ENCODE measurements around the gene ADAMTS17.

Gene ADAMTS17, protein sequence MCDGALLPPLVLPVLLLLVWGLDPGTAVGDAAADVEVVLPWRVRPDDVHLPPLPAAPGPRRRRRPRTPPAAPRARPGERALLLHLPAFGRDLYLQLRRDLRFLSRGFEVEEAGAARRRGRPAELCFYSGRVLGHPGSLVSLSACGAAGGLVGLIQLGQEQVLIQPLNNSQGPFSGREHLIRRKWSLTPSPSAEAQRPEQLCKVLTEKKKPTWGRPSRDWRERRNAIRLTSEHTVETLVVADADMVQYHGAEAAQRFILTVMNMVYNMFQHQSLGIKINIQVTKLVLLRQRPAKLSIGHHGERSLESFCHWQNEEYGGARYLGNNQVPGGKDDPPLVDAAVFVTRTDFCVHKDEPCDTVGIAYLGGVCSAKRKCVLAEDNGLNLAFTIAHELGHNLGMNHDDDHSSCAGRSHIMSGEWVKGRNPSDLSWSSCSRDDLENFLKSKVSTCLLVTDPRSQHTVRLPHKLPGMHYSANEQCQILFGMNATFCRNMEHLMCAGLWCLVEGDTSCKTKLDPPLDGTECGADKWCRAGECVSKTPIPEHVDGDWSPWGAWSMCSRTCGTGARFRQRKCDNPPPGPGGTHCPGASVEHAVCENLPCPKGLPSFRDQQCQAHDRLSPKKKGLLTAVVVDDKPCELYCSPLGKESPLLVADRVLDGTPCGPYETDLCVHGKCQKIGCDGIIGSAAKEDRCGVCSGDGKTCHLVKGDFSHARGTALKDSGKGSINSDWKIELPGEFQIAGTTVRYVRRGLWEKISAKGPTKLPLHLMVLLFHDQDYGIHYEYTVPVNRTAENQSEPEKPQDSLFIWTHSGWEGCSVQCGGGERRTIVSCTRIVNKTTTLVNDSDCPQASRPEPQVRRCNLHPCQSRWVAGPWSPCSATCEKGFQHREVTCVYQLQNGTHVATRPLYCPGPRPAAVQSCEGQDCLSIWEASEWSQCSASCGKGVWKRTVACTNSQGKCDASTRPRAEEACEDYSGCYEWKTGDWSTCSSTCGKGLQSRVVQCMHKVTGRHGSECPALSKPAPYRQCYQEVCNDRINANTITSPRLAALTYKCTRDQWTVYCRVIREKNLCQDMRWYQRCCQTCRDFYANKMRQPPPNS

DNA sequence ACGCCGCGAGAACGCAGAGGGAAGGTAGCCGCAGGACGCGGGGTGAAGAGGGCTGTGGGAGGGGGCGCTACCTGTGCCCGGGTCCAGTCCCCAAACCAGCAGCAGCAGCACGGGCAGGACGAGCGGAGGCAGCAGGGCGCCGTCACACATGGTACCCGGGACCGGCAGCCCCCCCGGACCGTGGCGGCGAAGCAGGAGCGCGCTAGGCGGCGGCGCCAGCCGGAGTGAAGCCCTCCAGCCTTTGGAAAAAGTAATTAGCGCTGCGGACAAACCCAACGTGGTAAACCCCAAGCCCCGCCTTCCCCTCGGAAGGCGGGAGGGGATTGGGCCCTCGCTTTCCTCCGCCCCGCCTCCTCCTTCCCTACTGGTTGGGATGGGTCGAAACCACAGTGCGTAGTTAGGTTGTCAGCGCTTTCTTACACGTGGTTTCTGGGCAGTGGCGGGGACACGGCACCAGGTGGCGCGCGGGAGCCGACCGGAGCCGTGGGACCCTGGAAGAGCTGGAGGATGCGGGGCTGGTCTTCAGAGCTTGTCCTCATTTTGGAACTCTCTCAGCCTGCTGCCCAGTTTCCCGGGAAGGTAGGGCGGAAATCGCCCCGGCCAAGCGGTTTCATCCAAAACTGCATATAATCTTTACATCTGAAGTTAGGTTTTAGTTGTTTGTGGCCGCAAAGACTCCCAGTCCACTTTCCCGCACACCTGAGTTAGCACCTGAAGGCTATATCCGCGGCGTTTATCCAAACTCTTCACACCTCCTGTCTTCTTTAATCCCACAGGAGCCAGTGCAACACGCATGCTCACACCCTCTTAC lies at the start of gene ADAMTS17:
Gene ADAMTS17, minus strand, starts transcription at position 226 of the 811 bp plus-strand sequence. Its CDS starts 76 bp downstream, at position 150.
- DNase-seq: peak; percentile 41

DNA sequence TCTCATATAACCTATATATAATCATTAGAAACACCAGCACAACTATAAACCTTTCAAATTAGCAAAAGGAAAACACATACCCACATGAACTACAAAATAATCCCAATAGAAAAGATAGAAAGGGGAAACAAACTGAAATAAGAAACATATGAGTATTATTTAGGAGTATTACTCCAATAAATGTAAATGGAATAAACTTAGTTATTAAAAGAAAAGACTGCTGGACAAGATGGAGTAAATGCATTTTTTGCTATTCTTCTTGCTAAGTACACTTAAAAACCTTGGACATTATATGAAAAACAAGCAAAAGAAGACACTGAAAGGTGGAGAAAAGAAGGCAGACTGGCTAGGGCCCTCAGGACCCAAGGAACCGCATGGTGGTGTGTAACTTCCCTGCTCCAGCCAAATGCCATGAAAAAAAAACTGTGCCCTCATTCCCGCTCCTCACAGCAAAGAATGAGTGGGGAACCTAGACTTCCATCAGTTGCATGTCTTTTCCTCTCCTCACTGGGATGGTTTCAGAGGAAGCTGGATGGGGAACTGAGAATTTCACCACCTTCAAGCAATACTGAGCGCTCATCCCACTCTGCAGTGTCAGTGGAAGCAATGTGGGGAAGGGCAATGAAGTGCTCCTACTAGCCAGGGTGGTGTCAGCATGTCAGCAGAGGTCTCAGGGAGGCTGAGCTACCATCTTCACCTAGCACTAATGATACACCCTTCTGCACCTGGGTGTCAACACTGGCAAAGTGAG lies 43.7 kb upstream of the ADAMTS17 start:
- DNase-seq: no peak

DNA sequence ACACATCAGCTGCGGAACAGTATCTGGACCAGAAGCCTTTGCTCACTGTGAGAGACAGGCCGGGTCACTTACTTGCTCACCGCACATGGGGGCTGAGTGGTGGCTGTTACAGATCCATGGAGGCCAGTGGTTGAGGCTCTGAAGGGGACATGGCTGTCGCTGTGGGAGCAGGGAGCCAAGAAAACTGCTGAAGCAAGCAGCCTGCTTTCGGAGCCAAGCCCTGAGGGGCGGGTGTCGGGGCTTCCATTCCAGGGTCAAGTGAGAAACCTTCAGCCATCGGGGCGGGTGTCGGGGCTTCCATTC lies 42.3 kb upstream of the ADAMTS17 start:
- no peak for DNase-seq

DNA sequence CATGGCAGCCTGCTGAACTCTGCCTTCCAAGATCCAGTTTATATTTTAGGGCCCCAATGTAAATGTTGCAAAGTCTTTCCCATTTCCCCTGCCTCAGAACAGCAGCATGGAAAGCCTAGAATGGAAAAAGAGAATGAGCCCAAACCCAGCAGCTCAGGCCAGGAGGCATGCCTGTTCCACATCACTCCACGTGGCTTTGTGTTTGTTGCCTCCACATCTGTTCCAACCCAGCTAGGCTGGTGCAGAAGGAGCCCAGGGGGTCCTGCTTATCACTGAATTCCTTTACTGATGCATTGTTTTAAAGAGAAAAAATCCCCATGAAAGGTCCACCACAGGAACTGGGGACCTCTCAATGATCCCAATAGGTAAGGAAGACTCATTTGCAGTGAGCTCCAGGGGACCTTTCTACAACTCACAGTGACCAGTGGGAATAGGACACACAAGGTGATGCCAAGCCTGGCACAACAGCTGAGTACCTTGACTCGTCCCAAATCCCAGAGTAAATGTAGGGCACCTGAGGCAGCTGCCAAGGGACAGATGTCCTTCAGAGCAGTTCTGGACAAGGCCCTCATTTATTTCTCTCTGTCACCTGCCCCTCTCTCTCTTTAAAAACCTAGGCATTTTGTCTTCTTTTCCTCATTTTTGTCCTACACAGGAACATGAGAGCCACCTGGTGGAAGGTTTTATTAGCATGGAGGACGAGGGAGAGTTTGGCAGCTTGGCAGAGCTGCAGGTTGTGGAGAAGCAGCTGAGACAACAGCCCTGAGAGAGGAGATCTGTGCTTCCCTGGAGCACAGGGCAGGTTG lies 41.7 kb upstream of the ADAMTS17 start:
- no peak for DNase-seq

DNA sequence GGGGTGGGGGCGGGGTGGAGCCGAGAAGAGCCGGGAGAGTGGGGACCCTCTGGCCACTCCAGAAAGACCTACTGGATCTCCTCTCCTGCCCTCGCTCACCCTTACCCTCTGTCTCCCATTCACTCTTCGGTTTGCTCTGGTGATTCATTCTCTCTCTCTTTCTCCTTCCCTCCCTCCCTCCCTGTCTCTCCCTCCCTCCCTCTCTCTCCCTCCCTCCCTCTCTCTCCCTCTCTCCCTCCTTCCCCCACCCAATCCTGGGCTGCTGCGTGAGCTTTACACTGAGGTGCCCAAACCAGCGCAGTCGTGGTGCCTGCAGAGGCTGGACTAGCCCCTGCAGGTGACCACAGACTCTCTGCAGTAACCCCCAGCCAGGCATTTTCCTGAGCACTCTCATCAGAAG lies 32.2 kb upstream of the ADAMTS17 start:
- no peak for DNase-seq

DNA sequence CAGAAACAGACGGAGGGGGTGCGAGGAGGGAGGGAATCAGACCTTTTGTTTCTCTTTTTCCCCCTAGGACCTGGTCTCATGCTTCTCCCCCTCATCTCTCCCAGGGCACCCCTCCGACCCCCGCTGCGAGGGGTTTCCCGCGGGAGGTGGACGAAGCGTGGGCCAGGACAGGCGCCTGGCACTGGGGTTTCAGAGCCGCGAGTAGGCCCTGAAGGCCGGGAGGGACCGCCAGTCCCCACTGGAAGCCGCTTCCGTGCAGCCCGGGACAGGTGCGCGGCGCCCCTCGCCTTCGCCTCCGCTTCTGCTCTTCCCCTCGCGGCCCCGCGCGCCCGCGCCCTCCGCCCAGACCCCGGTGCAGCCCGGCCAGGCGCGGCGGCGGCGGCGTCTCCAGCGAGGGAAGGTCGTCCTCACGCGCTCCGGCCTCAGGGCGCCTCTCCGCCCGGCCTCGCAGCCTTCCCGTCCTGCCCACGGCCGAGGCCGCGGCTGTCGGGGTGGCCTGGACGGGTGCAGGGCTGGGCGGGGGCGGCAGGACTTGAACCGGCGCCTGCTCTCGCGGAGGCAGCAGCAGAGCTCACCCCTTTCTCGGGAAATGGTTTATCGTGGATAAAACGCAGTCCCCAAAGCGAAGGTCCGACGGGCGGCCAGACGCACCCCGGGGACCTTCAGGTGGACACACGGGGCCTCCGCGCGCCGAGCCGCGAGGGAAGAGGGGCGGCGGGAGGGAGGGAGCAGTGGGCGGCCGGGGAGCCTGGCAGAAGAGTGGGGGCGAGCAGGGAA lies 31.5 kb upstream of the ADAMTS17 start:
- DNase-seq: no peak

DNA sequence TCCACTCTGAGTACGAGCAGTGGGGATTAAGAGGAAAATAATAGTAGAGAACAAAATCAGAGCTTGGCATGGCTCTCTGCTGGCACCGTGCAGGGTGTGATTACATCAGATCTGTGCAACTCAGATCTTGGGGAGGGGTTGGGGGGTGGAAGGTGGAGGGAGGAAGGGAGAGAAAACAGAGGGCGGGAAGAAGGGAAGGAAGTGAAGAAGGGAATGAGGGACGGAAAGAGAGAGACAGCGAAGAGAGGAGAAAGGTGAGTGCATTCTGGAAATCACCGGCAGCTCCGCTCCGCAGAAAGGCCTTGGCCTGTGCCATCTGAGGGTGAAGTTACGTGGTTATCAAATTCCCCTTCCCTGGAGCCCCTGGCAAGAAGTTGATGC lies 31.0 kb upstream of the ADAMTS17 start:
- DNase-seq: no peak

DNA sequence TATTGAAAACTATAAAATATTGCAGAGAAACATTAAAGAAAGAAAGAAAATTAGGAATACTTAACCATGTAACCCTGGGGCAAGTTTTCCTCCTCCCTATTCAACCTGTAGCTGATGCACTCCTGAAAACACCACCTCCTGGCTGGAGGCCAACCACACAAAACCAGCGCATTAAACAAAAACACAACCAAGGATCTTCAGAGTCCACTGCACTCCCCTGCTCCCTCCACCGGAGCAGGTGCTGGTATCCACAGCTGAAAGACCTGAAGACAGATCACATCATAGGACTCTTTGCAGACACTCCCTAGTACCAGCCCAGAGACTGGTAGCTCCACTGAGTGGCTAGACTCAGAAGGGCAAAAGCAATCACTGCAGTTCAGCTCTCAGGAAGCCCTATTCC lies 13.6 kb upstream of the ADAMTS17 start:
- DNase-seq: no peak

DNA sequence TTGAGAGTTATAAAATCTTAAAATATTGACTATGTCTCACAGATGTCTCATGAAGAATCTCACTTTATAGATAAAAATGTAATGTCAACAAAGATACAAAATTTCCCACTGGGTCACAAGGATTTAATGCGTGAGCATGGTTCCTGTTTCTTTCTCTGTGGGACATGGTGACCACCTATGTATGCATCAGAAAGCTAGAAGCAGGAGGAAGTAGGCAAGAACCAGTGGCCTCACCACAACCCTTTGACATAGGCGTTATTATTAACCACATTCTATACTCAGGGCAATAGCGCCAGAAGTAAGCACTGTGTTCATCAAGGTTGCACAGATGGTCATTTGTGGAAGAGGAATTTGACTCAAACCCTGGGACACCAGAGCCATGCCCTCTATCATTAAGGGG lies 11.7 kb upstream of the ADAMTS17 start:
- DNase-seq: no peak

DNA sequence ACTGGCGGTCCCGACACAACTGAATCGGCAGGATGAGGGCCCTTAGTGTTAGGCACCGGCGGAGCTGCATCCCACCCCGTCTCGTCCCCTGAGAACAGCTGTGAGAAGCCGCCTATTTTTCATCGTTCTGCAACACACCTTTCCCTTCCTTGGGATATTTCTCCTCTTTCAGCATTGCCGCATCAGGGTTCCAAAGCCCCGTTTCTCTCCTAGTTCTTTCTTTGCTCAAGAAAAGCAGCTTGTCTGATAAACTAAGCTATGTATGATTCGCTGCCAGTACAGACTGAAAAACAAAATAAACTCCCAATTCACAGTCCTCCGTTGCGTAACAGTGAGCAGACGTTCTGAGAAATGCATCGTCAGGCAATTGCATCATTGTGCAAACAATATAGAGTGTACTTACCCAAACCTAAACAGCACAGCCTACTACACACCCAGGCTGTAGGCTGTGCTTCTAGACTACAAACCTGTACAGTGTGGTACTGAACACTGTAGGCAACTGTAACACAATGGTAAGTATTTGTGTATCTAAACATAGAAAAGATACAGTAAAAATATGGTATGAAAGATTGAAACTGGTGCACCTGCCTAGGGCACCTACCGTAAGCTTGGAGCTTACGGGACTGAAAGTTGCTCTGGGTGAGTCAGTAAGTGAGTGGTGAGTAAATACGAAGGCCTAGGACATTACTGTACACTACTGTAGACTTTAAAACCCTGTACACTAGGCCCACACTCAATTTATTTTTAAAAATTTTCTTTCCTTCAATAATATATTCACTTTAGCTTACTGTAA lies 8.9 kb upstream of the ADAMTS17 start:
- DNase-seq: no peak

DNA sequence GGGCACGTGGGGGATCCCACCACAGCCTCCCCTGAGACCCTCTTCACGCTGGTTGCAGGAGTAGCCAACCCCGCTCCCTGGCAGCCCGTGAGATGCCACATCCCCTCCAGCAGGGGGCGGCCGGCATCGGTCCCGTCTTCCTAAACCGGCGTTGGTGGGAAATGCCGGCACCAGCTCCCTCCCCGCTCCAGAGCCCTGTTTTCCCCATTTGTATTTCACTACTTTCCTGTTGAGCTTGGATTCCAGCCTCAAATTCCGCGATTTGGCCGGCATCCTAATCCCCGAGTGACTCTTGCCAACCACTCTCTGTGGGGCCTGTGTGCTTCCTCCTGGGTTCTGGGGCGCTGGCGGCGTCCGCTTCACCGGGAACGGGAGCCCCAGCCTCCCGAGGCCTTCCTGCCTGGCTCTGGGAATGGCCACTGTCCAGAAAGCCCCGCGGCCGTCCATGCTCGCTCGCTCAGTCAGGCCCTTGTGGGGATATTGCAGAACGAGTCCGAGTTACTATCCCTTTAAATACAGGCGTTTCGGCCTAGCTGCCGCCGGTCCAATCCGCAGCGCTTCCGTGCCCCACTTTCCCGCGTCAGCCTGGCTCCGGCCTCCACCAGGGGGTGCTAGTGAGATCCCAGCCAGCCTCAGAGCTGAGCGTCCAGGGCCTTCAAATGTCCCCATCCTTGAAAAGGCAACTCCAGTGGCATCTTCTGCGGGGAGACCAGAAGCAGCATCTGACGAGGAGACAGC lies 8.1 kb upstream of the ADAMTS17 start:
- peak; percentile 32 for DNase-seq

DNA sequence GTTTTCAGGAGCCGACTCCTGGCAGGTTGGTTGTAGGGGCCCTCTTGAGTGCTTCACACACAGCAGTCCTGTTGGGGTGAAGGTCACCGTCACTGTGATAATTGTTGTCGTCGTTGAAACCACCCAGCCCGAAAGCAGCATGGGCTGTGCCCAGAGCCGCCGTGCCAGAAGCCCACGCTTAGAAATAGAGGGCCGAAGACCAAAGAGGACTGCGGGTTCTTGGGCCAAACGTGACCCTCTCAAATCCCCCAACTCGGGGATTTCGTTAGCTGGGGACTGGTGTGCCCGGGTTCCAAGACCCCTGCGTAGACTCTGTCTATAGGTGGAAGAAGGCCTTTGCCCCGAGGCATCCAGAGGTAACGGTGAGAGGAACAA lies 7.5 kb upstream of the ADAMTS17 start:
- DNase-seq: no peak

DNA sequence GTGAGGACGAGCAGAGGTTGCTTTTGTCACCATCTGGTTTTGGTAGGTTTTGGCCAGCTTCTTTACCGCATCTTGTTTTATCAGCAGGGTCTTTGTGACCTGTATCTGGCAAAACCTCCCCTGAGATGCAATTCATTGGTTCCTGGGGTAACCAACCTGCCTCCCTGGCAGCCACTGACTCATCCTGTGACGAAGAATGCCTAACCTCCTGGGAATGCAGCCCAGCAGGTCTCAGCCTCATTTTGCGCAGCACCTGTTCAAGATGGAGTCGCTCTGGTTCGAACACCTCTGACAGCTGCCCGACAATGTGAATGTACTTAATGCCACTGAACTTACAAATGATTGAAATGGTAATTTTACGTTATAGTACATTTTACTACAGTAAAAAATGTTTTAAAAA lies 6.8 kb upstream of the ADAMTS17 start:
- no peak for DNase-seq

DNA sequence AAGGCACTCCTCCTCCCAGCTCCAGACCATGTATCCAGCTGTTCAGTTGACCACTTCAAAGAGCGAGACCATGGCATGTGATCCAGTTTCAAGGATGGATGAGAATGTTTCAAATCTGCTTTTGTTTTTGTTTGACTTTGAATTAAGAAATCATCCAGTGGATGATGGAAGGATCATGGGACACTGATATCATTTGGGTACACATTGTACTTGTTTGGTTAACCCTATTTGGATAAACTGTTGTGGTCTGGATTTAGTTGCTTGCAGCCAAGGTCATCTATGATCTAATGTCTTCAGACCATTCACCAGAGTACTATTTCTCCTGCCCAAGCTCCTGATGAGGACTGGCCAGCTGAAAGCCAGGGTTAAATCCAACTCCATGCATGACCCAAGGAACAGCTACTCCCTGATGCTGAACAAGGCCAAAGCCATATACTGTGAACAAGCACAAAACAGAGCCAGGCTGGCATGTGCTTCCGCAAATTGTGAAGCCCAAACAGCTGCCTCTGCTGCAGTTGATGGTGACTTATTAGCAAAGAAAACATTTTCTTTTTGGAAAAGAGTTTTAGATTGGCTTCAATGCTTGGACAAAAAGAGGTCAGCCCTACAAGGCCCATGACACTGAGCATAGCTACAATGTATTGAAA lies 5.2 kb upstream of the ADAMTS17 start:
- DNase-seq: no peak

DNA sequence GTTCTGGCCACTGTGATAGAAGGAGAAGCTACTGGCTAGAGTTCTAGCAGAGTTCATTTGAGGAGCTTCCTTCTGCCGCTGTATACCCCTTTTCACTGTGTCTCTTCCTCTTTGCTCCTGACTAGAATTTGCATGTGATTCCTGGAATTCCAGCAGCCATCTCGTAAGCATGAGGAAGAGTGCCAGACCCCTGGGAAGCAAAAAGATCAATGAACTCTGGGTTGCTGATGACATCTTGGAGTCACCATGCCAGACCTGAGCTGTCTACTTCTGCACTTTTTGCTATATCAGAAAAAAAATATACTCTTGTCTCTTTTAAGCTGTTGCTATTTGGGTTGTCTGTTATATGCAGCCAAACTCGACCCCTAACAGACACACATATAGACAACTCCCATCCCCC lies 3.7 kb upstream of the ADAMTS17 start:
- no peak for DNase-seq

DNA sequence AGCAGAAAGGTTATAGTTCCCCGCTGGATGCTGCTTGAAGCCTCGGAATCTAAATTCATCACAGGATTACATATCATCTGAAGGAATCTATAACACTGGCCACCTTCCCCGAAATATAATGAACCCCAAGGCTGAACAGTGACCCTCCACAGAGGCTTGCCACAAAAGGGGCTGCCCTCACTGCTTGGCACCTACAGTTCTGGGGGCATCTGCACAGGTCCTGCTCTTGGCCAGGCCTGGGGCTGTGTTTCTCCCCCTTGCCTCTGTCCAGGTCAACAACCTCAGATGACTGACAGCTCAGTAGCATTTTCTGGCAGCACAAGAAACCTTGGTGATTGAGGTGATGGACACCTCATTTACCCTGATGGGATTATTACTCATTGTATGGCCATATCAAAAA lies 1.5 kb upstream of the ADAMTS17 start:
- no peak for DNase-seq

DNA sequence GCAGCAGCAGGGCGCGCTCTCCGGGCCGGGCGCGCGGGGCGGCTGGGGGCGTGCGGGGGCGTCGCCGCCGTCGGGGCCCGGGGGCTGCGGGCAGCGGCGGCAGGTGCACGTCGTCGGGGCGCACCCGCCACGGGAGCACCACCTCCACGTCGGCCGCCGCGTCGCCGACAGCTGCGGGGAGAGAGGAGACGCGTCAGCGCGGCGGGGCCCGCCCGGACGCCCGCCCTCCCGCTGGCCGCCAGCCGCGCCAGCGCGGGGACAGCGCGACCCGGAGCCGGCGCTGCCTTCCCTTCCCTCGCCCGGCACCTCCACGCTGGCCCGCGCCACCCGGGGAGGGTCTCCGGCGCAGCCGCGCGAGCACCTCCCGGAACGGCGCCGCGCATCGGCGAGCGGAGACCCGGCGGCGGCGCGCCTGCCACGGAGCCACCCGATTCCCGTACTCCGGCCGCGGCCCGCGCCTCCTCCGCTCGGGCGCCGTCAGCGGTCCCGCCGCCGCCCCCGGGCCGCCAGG lies 481 bp downstream of the ADAMTS17 start:
- no peak for DNase-seq

DNA sequence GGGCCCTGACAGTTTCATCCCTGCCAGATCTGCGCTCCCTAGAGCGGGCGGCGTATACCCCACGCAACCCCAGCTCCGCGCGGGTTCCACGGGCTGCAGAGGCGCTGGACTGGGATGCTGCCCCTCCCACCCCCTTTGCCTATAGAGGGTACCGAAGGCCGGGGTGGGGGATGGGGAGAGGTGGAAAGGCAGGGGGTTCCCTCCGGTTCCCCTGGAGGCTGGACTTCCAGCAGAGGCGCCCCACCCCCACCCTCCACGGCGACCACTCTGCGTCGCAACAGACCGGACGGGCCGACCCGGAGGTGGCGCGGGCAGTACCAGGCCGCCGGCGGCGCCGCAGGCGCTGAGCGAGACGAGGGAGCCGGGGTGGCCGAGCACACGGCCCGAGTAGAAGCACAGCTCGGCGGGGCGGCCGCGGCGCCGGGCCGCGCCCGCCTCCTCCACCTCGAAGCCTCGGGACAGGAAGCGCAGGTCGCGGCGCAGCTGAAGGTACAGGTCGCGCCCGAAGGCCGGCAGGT lies 995 bp downstream of the ADAMTS17 start:
- no peak for DNase-seq
